OCI-LY1 (cell line): ENCODE measurements around the gene IQCK.

Source experiments
- H2AFZ ChIP-seq: fragments of 200-600 bp; sonication (generic), shearing (Covaris generic); 2 replicates; pipeline ENCODE4 v1.6.0; 2014; ENCODE audit warnings: antibody characterized with exemption, mild to moderate bottlenecking, low read length
- H3F3A ChIP-seq: fragments of 200-600 bp; sonication (generic), shearing (Covaris generic); 2 replicates; pipeline ENCODE4 v1.6.0; 2014; ENCODE audit warnings: mild to moderate bottlenecking, antibody characterized with exemption, low read length, moderate library complexity; ENCODE audit not compliant: insufficient read depth
- H3K27ac ChIP-seq: fragments of 200-600 bp; sonication (generic); 2 replicates; pipeline ENCODE4 v1.5.1; 2014; ENCODE audit warnings: low read length, mixed run types, mild to moderate bottlenecking, low read depth; ENCODE audit not compliant: poor library complexity, severe bottlenecking
- H3K27me3 ChIP-seq: fragments of 200-600 bp; sonication (generic); 2 replicates; pipeline ENCODE4 v1.6.0; 2014; ENCODE audit warnings: antibody characterized with exemption, mild to moderate bottlenecking, low read length, moderate library complexity; ENCODE audit not compliant: insufficient read depth
- H3K36me3 ChIP-seq: fragments of 200-600 bp; sonication (generic); 2 replicates; pipeline ENCODE4 v1.6.1; 2014; ENCODE audit warnings: mild to moderate bottlenecking, antibody characterized with exemption, low read length, moderate library complexity, mixed read lengths; ENCODE audit not compliant: insufficient read depth
- H3K4me1 ChIP-seq: fragments of 200-600 bp; sonication (generic); 2 replicates; pipeline ENCODE4 v1.5.1; 2014; ENCODE audit warnings: mild to moderate bottlenecking, low read length, moderate library complexity; ENCODE audit not compliant: insufficient read depth, severe bottlenecking
- H3K4me2 ChIP-seq: fragments of 200-600 bp; sonication (generic), shearing (Covaris generic); 2 replicates; pipeline ENCODE4 v1.6.1; 2014; ENCODE audit warnings: low read length
- H3K4me3 ChIP-seq: fragments of 200-600 bp; sonication (generic); 2 replicates; pipeline ENCODE4 v1.5.1; 2014; ENCODE audit warnings: low read length, low read depth, mild to moderate bottlenecking, mixed read lengths; ENCODE audit not compliant: poor library complexity, severe bottlenecking
- H3K79me2 ChIP-seq: fragments of 200-600 bp; shearing (Covaris generic); 2 replicates; pipeline ENCODE4 v1.6.1; 2016; ENCODE audit warnings: mixed run types, low read length, mixed read lengths; ENCODE audit not compliant: insufficient read depth
- H3K9ac ChIP-seq: fragments of 200-600 bp; sonication (generic), shearing (Covaris generic); 2 replicates; pipeline ENCODE4 v1.6.1; 2014; ENCODE audit warnings: mild to moderate bottlenecking, low read length, mixed read lengths
- H3K9me2 ChIP-seq: fragments of 200-600 bp; sonication (generic), shearing (Covaris generic); 2 replicates; pipeline ENCODE4 v1.6.1; 2014; ENCODE audit warnings: low read depth, mild to moderate bottlenecking, low read length, mixed read lengths
- H3K9me3 ChIP-seq: fragments of 200-600 bp; shearing (Covaris generic); 2 replicates; pipeline ENCODE4 v1.6.1; 2014; ENCODE audit warnings: low read length, mixed read lengths
- H4K20me1 ChIP-seq: fragments of 200-600 bp; sonication (generic), shearing (Covaris generic); 2 replicates; pipeline ENCODE4 v1.6.0; 2016; ENCODE audit warnings: mild to moderate bottlenecking, low read length; ENCODE audit not compliant: insufficient read depth
- EZH2 ChIP-seq: fragments of 200-600 bp; sonication (generic), shearing (Covaris generic); IDR thresholded peaks from 2 replicates; pipeline ENCODE4 v1.8.0; 2017; ENCODE audit warnings: borderline replicate concordance, mixed run types, mild to moderate bottlenecking, antibody characterized with exemption, low read length, moderate library complexity, mixed read lengths
- TF ChIP-seq, protein P1 (sequence below): fragments of 200-600 bp; sonication (generic), shearing (Covaris generic); IDR thresholded peaks from 2 replicates; pipeline ENCODE4 v1.5.1; 2017; ENCODE audit warnings: mild to moderate bottlenecking, antibody characterized with exemption, low read length, moderate library complexity, mixed read lengths

IQCK gene

DNA sequence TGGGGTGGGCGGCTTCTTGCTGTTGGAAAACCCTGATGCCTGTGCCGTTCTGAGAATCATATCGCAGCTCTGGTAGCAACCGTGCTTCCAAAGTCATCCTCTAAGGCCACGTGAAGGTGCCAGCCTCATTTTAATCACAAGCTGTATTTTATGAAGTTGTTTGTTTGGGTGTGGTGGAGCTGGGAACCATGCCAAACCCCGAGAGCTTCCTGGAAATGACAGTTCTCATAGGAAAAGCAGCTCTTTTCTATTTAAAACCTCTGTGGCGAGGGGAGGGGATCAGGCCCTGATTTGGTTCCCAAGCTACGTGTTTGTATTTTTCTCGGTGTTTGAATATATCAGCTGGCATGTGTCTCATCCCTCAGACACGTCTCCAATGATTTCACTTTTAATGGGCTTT lies 21.7 kb upstream of the IQCK start:
- no peaks in the 10 kb centered on the region for H3K4me1 ChIP-seq
- H3F3A ChIP-seq, result no peaks in the 10 kb centered on the region
- H3K79me2 ChIP-seq, result no peaks in the 10 kb centered on the region
- peaks cover 50% of the 10 kb centered on the region for H3K36me3 ChIP-seq
- H3K9me3 ChIP-seq, result no peaks in the 10 kb centered on the region
- no peak for TF ChIP-seq EZH2
- TF ChIP-seq, protein P1, sequence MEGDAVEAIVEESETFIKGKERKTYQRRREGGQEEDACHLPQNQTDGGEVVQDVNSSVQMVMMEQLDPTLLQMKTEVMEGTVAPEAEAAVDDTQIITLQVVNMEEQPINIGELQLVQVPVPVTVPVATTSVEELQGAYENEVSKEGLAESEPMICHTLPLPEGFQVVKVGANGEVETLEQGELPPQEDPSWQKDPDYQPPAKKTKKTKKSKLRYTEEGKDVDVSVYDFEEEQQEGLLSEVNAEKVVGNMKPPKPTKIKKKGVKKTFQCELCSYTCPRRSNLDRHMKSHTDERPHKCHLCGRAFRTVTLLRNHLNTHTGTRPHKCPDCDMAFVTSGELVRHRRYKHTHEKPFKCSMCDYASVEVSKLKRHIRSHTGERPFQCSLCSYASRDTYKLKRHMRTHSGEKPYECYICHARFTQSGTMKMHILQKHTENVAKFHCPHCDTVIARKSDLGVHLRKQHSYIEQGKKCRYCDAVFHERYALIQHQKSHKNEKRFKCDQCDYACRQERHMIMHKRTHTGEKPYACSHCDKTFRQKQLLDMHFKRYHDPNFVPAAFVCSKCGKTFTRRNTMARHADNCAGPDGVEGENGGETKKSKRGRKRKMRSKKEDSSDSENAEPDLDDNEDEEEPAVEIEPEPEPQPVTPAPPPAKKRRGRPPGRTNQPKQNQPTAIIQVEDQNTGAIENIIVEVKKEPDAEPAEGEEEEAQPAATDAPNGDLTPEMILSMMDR, result no peak
- no peak overlapping the region for H3K4me3 ChIP-seq
- no peaks in the 10 kb centered on the region for H4K20me1 ChIP-seq
- no peak overlapping the region for H3K9ac ChIP-seq
- H3K4me2 ChIP-seq, result no peak overlapping the region
- H3K9me2 ChIP-seq, result no peaks in the 10 kb centered on the region
- H3K27ac ChIP-seq, result no peak overlapping the region
- no peaks in the 10 kb centered on the region for H3K27me3 ChIP-seq
- H2AFZ ChIP-seq, result no peak overlapping the region

DNA sequence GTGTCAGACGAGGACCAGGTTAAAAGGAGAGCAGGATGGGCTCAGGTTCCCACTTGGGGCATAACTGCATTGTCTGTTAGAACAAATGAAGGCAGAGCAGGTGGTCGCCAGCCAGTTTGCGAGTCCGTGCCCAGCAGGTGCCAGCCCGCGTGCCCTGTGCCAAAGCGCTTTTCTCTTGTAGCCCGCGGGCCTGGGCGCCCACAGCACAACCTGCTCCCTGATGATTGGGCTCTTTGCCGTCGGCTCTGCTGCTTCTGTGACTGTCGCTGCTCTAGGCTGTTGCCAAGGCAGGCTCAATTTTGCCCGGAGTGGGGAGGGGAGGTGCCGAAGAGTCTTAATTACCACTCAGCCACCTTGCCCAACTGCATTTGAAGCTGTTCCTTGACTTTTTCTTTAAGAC lies 21.1 kb upstream of the IQCK start:
- no peaks in the 10 kb centered on the region for H3K4me1 ChIP-seq
- no peak overlapping the region for H2AFZ ChIP-seq
- no peaks in the 10 kb centered on the region for H3K79me2 ChIP-seq
- TF ChIP-seq, protein P1, result no peak
- no peaks in the 10 kb centered on the region for H3K9me3 ChIP-seq
- no peak overlapping the region for H3K9ac ChIP-seq
- no peaks in the 10 kb centered on the region for H3K9me2 ChIP-seq
- no peak overlapping the region for H3K4me2 ChIP-seq
- no peak overlapping the region for H3K4me3 ChIP-seq
- H3K27me3 ChIP-seq, result no peaks in the 10 kb centered on the region
- H4K20me1 ChIP-seq, result no peaks in the 10 kb centered on the region
- no peak overlapping the region for H3K27ac ChIP-seq
- no peaks in the 10 kb centered on the region for H3F3A ChIP-seq
- peaks cover 51% of the 10 kb centered on the region for H3K36me3 ChIP-seq

DNA sequence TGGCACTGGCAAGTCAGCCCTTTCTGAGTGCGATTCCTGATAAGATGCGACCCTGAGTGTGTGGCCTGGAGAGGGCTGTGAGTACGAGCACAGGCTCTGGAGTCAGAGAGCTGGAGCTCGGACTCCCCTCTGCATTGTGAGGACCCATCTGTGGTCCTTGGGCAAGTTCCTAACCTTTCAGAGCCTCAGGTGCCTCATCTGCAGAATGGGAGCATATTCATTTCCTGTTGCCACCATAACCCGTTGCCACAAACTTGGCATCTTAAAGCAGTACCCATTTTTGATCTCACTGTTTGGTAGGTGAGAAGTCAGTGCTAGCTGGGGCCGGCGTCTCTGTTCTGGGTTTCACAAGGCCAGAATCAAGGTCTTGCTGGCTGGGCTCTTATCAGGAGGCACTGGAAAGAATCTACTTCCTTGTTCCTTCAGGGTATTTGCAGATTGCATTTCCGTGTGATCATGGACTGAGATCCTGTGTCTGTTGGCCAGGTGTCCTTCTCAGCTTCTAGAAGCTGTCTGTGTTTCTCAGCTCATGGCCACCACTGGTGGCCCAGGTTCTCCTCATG lies 20.2 kb upstream of the IQCK start:
- H3K27ac ChIP-seq, result no peak overlapping the region
- no peak overlapping the region for H3K9ac ChIP-seq
- H3K9me3 ChIP-seq, result no peaks in the 10 kb centered on the region
- H3K27me3 ChIP-seq, result no peaks in the 10 kb centered on the region
- H3K4me3 ChIP-seq, result no peak overlapping the region
- H3K4me1 ChIP-seq, result no peaks in the 10 kb centered on the region
- no peaks in the 10 kb centered on the region for H4K20me1 ChIP-seq
- H2AFZ ChIP-seq, result no peak overlapping the region
- TF ChIP-seq EZH2, result no peak
- TF ChIP-seq, protein P1, result no peak
- peaks cover 56% of the 10 kb centered on the region for H3K36me3 ChIP-seq
- no peaks in the 10 kb centered on the region for H3F3A ChIP-seq
- H3K4me2 ChIP-seq, result no peak overlapping the region
- H3K9me2 ChIP-seq, result no peaks in the 10 kb centered on the region
- no peaks in the 10 kb centered on the region for H3K79me2 ChIP-seq
